ENCODE measurements around the gene FYCO1.

GRCh38 chr3:45997942-45998341 is 2.3 kb upstream of the FYCO1 start:
- TF ChIP-seq, protein P1, sequence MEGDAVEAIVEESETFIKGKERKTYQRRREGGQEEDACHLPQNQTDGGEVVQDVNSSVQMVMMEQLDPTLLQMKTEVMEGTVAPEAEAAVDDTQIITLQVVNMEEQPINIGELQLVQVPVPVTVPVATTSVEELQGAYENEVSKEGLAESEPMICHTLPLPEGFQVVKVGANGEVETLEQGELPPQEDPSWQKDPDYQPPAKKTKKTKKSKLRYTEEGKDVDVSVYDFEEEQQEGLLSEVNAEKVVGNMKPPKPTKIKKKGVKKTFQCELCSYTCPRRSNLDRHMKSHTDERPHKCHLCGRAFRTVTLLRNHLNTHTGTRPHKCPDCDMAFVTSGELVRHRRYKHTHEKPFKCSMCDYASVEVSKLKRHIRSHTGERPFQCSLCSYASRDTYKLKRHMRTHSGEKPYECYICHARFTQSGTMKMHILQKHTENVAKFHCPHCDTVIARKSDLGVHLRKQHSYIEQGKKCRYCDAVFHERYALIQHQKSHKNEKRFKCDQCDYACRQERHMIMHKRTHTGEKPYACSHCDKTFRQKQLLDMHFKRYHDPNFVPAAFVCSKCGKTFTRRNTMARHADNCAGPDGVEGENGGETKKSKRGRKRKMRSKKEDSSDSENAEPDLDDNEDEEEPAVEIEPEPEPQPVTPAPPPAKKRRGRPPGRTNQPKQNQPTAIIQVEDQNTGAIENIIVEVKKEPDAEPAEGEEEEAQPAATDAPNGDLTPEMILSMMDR (IDR thresholded peaks at IDR 0.05) = no peak
- TF ChIP-seq POLR2A (IDR thresholded peaks at IDR 0.05) = no peak

Measured in thyroid gland (tissue), 4 donors.